Mesendoderm (in vitro differentiated cells): Measurements from ENCODE around the gene PDPR.
"Not testable (repeated sequence)": the region's sequence is repeated elsewhere in the genome, so short reads cannot be mapped to it uniquely, and the experiment has no call there.

Source experiments
- DNase-seq: peaks from one replicate; pipeline ENCODE4 v3.0.0; 2013
- H2AK5ac ChIP-seq: 2 replicates; pipeline ENCODE4 v1.6.1; 2013; ENCODE audit warnings: low read length, inconsistent platforms
- H2BK120ac ChIP-seq: 2 replicates; pipeline ENCODE4 v1.6.1; 2013; ENCODE audit warnings: low read depth, mild to moderate bottlenecking, low read length, moderate library complexity, mixed read lengths
- H2BK15ac ChIP-seq: replicated peaks from 2 replicates; pipeline ENCODE4 v1.6.1; 2013; ENCODE audit warnings: low read depth, mild to moderate bottlenecking, moderate library complexity
- H2BK5ac ChIP-seq: 2 replicates; pipeline ENCODE4 v1.6.1; 2013; ENCODE audit warnings: low read length, inconsistent platforms
- H3K18ac ChIP-seq: 2 replicates; pipeline ENCODE4 v1.6.1; 2013; ENCODE audit warnings: mild to moderate bottlenecking, low read length, mixed read lengths
- H3K23ac ChIP-seq: one replicate; pipeline ENCODE4 v1.6.1; 2013; ENCODE audit warnings: low read length
- H3K27ac ChIP-seq: 2 replicates; pipeline ENCODE4 v1.5.1; 2013; ENCODE audit warnings: low read depth, mild to moderate bottlenecking, inconsistent platforms, low read length, moderate library complexity
- H3K27me3 ChIP-seq: 2 replicates; pipeline ENCODE4 v1.6.1; 2013; ENCODE audit warnings: low read length, control low read depth, mild to moderate bottlenecking, inconsistent platforms; ENCODE audit not compliant: insufficient read depth, poor library complexity
- H3K36me3 ChIP-seq: 2 replicates; pipeline ENCODE4 v1.6.1; 2013; ENCODE audit warnings: low read length, inconsistent platforms; ENCODE audit not compliant: control insufficient read depth, insufficient read depth
- H3K4ac ChIP-seq: one replicate; pipeline ENCODE4 v1.6.1; 2013; ENCODE audit warnings: low read depth, mild to moderate bottlenecking, low read length, moderate library complexity
- H3K4me1 ChIP-seq: 2 replicates; pipeline ENCODE4 v1.6.1; 2013; ENCODE audit warnings: low read depth, low read length, inconsistent platforms; ENCODE audit not compliant: control insufficient read depth
- H3K4me2 ChIP-seq: 2 replicates; pipeline ENCODE4 v1.6.1; 2013; ENCODE audit warnings: low read length
- H3K4me3 ChIP-seq: 2 replicates; pipeline ENCODE4 v1.5.1; 2013; ENCODE audit warnings: mild to moderate bottlenecking, low read length
- H3K56ac ChIP-seq: one replicate; pipeline ENCODE4 v1.6.1; 2013; ENCODE audit warnings: low read length
- H3K79me1 ChIP-seq: 2 replicates; pipeline ENCODE4 v1.6.1; 2013; ENCODE audit warnings: low read length, inconsistent platforms
- H3K79me2 ChIP-seq: 2 replicates; pipeline ENCODE4 v1.6.1; 2013; ENCODE audit warnings: mild to moderate bottlenecking, low read length; ENCODE audit not compliant: control insufficient read depth, insufficient read depth
- H3K9ac ChIP-seq: 2 replicates; pipeline ENCODE4 v1.6.1; 2013; ENCODE audit warnings: low read length, inconsistent platforms
- H4K5ac ChIP-seq: one replicate; pipeline ENCODE4 v1.6.1; 2013; ENCODE audit warnings: low read length
- H4K8ac ChIP-seq: one replicate; pipeline ENCODE4 v1.6.1; 2013; ENCODE audit warnings: low read depth, mild to moderate bottlenecking, control low read depth, low read length, moderate library complexity
- WGBS: extraction: QIAGEN DNeasy Blood & Tissue Kit; methylation state at CpG from one replicate; pipeline ENCODE4 v1.1.7; 2013; ENCODE audit warnings: low lambda C conversion rate, missing lambda C conversion rate; ENCODE audit not compliant: insufficient coverage; ENCODE audit errors: extremely low coverage; 5-methylcytosine and 5-hydroxymethylcytosine counted together

PDPR gene

GRCh38 chr16:70173212-70173837 is 59.2 kb downstream of the PDPR start, which contains the start of gene CLEC18C:
Gene CLEC18C, plus strand, starts transcription at chr16:70173787. Its CDS starts 492 bp downstream, at chr16:70174279.
- not testable (repeated sequence) for H3K36me3 ChIP-seq, H3K18ac ChIP-seq, H3K4me2 ChIP-seq, H4K8ac ChIP-seq, H2AK5ac ChIP-seq, H4K5ac ChIP-seq, H2BK5ac ChIP-seq, H3K27ac ChIP-seq, H3K4me1 ChIP-seq, H3K4me3 ChIP-seq, H2BK120ac ChIP-seq, H3K79me1 ChIP-seq, H2BK15ac ChIP-seq, H3K79me2 ChIP-seq, H3K23ac ChIP-seq, H3K27me3 ChIP-seq, H3K4ac ChIP-seq, H3K9ac ChIP-seq, DNase-seq, H3K56ac ChIP-seq
- no CpG with 5 or more reads among the region's 21 CpGs for WGBS

GRCh38 chr16:70173916-70174315 is 59.8 kb downstream of the PDPR start:
- not testable (repeated sequence) for H2AK5ac ChIP-seq

GRCh38 chr16:70174387-70174932 is 60.3 kb downstream of the PDPR start:
- not testable (repeated sequence) for H3K79me1 ChIP-seq, H2BK5ac ChIP-seq, H3K9ac ChIP-seq, H3K79me2 ChIP-seq, H3K23ac ChIP-seq, H3K4me2 ChIP-seq, H2BK15ac ChIP-seq, H3K27ac ChIP-seq, H3K56ac ChIP-seq, H3K4me3 ChIP-seq, DNase-seq, H2AK5ac ChIP-seq, H3K18ac ChIP-seq, H3K27me3 ChIP-seq, H2BK120ac ChIP-seq, H4K8ac ChIP-seq, H3K36me3 ChIP-seq, H3K4me1 ChIP-seq, H4K5ac ChIP-seq, H3K4ac ChIP-seq
- WGBS: no CpG with 5 or more reads among the region's 21 CpGs

More at GRCh38 chr16:70173916-70174315, 59.8 kb downstream of the PDPR start:
- H3K27me3 ChIP-seq, H3K27ac ChIP-seq, H3K79me1 ChIP-seq, H3K4me1 ChIP-seq, H3K4me2 ChIP-seq, H2BK15ac ChIP-seq, H3K36me3 ChIP-seq, H2BK5ac ChIP-seq, H4K5ac ChIP-seq, H3K18ac ChIP-seq, H2BK120ac ChIP-seq, H3K9ac ChIP-seq, H3K4ac ChIP-seq, H4K8ac ChIP-seq, H3K56ac ChIP-seq, H3K23ac ChIP-seq, DNase-seq, H3K4me3 ChIP-seq, H3K79me2 ChIP-seq: not testable (repeated sequence)
- WGBS: no CpG with 5 or more reads among the region's 15 CpGs

DNA sequence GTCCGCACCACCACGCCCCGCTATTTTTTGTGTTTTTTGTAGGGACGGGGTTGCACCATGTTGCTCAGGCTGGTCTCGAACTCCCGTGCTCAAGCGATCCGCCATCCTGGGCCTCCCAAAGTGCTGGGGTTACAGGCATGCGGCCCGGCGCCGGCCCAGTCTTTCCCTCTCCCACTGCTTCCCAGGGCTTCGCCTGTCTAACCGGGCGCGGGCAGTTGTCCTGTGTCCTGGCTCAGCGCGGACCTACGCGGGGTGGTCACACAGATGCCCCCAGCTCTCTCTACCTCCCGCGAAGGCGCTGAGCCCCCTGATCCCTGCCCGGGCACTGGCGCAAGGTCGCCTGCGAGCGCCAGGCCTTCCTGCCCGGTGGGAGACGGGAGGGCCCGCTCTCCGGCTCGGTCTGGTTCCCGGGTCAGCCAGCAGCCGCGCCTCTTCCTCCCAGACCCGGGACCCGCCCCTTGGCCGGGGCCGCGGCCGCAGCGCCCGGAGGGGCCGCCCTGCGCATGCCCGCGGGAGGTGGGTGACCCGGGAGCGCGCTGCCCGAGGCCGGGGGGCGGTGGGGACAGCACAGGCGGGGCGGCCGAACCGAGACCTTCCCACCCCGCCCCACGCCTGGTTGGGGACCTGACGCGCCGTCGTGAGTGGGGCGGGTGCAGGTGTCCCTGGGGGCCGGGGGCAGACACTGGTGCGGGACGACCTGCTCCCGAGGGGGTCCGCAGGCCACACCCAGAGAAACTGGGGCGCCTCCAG is 73.9 kb downstream of the PDPR start:
- not testable (repeated sequence) for H3K79me1 ChIP-seq, H3K27ac ChIP-seq, H3K4me3 ChIP-seq, H3K36me3 ChIP-seq, H2AK5ac ChIP-seq, H4K5ac ChIP-seq, H3K9ac ChIP-seq, H2BK120ac ChIP-seq, H3K27me3 ChIP-seq, H3K4me2 ChIP-seq, H3K4me1 ChIP-seq, H2BK5ac ChIP-seq, H2BK15ac ChIP-seq, DNase-seq, H3K23ac ChIP-seq, H3K4ac ChIP-seq, H3K18ac ChIP-seq, H3K79me2 ChIP-seq
- peak overlapping the region; percentile 2 for H4K8ac ChIP-seq
- peak overlapping the region; percentile 49 for H3K56ac ChIP-seq
- no CpG with 5 or more reads among the region's 71 CpGs for WGBS

- H3K4ac ChIP-seq, H3K9ac ChIP-seq, H2AK5ac ChIP-seq, H3K4me1 ChIP-seq, H2BK5ac ChIP-seq, H2BK120ac ChIP-seq, H3K18ac ChIP-seq, H3K4me2 ChIP-seq, H3K79me2 ChIP-seq, H4K8ac ChIP-seq, H2BK15ac ChIP-seq, DNase-seq, H4K5ac ChIP-seq, H3K23ac ChIP-seq, H3K79me1 ChIP-seq, H3K27ac ChIP-seq, H3K4me3 ChIP-seq, H3K36me3 ChIP-seq, H3K27me3 ChIP-seq: not testable (repeated sequence)
- H3K56ac ChIP-seq: peak overlapping the region; percentile 49
- WGBS: no CpG with 5 or more reads among the region's 22 CpGs
Observed at GRCh38 chr16:70188608-70188915, 74.4 kb downstream of the PDPR start.
